GM19372 (cell line): ENCODE results near the gene MGAT1.

Experiments
- ATAC-seq: cut with Tn5 transposase; IDR thresholded peaks from one replicate; pipeline ENCODE4 v1.9.1; 2021; ENCODE audit warnings: mild to moderate bottlenecking, low read depth, moderate library complexity; ENCODE audit not compliant: unreplicated experiment

MGAT1 gene

GRCh38 chr5:180824630-180825476 lies 22.2 kb upstream of the MGAT1 start:
- no peak for ATAC-seq

- no peak for ATAC-seq
Observed at GRCh38 chr5:180823940-180824629, 21.5 kb upstream of the MGAT1 start.

- no peak for ATAC-seq
Observed at GRCh38 chr5:180823346-180823745, 20.7 kb upstream of the MGAT1 start.

- ATAC-seq, result no peak
Observed at GRCh38 chr5:180821538-180821937, 18.9 kb upstream of the MGAT1 start.

GRCh38 chr5:180820788-180821321 lies 18.2 kb upstream of the MGAT1 start:
- peak; percentile 83 for ATAC-seq

- no peak for ATAC-seq
Observed at GRCh38 chr5:180818677-180819341, 16.2 kb upstream of the MGAT1 start.

- no peak for ATAC-seq
Observed at GRCh38 chr5:180817893-180818674, 15.5 kb upstream of the MGAT1 start.

- no peak for ATAC-seq
Observed at GRCh38 chr5:180816608-180817534, 14.3 kb upstream of the MGAT1 start.

GRCh38 chr5:180815293-180815917 lies 12.8 kb upstream of the MGAT1 start:
- ATAC-seq, result no peak

- no peak for ATAC-seq
Observed at GRCh38 chr5:180813420-180813819, 10.8 kb upstream of the MGAT1 start.

- ATAC-seq, result no peak
Observed at GRCh38 chr5:180811623-180812124, 9.1 kb upstream of the MGAT1 start.

GRCh38 chr5:180810959-180811622 lies 8.5 kb upstream of the MGAT1 start:
- ATAC-seq, result no peak

GRCh38 chr5:180810210-180810958 lies 7.8 kb upstream of the MGAT1 start:
- ATAC-seq, result peak; percentile 65

GRCh38 chr5:180809403-180810209 lies 7.0 kb upstream of the MGAT1 start:
- ATAC-seq, result peak; percentile 53

GRCh38 chr5:180808461-180809000 lies 5.9 kb upstream of the MGAT1 start:
- no peak for ATAC-seq
